SK-MEL-5 (cell line): ENCODE measurements around the gene SERPINA6. TPM values are rescaled to one million over a fixed set of nuclear protein-coding genes. Genes with fewer than 3 reads are reported as not detected.

Source experiments
- DNase-seq: peaks from one replicate; pipeline ENCODE4 v3.0.0-alpha.2; 2016; ENCODE audit warnings: low read depth, low spot score
- in situ Hi-C: cut with HindIII; loops from 2 replicates; pipeline ENCODE4 v1.10.0; 2016; ENCODE audit warnings: low sequenced_read_pairs, high pct_unique_total_duplicates, low pct_unique_long_range_greater_than_20kb
- total RNA-seq: library from RNA; depleted of rRNA; stranded (reverse); fragments of >200 nt; shearing (Covaris generic); gene quantifications from 2 replicates; pipeline ENCODE4 v1.2.3, GENCODE V29; 2014

The SERPINA6 gene
- total RNA-seq, 1 experiment from 2014 or later: not detected

DNA sequence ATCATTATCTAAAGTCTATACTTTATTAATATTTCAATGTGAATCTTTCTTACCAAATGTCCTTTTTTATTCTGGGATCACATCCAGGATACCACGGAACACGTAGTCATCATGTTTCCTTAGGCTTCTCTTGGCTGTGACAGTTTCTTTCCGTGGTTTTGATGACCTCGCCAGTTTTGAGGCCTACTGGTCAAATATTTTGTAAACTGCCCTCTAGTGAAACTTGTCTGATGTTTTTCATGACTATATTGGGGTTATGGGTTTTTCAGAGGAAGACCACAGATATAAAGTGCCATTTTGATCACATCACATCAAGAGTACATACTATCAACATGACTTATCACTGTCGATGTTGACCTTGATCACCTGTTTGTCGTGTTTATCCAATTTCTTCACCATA, 14.1 kb upstream of the SERPINA6 start:
- no peak for DNase-seq
- in situ Hi-C loops: no loop called here

DNA sequence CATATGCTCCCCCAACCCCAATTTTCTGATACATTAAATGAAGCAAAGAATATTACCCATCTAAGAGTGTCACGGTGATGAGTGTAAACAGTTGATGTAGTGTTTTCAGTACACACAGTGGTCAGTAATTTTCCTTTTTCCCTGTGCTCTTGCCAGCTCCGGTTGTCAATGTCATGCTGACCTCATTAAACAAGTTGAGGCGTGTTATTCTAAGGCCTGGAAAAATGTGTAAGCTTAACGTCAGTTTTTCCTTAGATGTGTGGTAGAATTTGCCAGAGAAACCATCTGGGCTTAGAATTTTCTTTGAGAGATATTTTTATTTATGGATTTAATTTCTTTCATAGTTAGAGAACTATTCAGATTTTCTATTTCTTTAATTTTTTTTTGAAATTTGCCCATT, 11.7 kb upstream of the SERPINA6 start:
- no peak for DNase-seq
- in situ Hi-C loops: no loop called here

DNA sequence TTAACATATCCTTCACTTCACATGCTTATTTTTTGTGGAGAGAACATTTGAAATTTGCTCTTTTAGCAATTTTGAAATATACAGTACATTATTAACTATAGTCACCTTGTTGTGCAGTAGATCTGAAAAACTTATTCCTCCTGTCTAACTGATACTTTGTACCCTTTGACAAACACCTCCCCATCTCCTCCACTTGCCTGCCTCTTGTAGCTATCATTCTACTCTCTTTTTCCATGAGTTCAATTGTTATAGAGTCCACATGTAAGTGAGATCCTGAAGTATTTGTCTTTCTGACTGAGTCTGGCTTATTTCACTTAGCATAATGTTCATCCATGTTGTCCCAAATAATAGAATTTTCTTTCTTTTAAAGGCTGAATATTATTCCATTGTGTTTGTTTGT, 9.5 kb upstream of the SERPINA6 start:
- DNase-seq: no peak
- in situ Hi-C loops: no loop called here

DNA sequence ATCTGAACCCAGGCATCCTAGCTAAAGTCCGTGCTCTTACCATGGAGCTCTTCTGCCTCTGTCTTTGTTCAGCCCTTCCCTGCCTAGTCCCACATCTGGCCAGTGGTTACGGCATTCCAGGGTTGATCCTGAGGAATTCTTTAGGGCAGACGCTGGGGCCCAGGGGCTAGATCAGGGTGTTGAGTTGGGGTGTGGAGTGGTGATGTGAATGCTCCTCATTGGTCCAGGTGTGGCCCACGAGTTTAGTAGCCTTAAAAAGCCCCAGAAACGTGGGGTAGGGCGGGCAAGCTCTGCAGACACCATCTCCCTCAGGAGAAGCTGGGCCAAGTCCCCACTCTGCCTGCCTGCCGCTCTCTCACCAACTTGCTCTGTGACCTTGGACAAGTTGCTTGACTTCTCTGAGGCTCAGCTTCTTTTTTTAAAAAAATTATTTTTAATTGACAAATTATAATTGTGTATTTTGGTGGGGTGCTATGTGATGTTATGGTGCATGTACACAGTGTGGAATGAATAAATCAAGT, 9.0 kb upstream of the SERPINA6 start:
- in situ Hi-C loops: no loop called here
- no peak for DNase-seq

DNA sequence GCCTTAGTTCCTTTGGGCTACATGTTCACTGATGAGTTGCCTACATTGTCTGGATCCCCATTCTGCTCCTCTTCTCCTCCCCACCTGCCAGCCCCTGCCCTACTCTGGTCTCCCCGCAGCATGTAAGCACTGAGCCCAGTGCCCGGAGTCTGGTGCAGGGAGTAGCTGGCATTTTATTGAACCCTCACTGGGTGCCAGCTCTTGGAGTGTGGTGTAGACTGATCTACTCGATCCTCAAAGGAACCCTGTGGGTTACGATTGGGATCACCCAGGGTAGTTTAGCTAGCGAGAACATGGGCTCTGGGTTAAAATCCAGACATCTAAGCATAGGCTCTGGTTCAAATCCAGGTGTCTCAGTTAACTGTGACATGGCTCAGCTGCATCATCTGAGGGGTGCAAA, 8.3 kb upstream of the SERPINA6 start:
- DNase-seq: no peak
- in situ Hi-C loops: no loop called here

DNA sequence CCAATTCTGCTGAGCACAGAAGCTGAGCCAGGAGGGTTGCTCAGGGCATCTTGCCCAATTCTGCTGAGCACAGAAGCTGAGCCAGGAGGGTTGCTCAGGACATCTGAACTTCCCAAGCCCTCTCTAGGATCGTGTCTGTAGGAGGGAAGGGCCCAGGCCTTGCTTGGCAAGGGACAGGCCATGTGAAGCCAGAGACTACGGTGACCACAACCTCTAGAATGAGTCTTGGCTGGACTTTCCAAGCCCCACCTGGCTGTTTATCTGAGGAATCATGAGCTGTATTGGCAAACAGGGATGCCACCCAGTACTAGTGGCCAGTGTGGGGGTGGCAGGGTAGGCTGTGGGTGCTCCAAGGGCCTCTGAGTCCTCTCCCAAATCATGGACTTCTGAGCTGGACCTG, 7.7 kb upstream of the SERPINA6 start:
- in situ Hi-C loops: no loop called here
- no peak for DNase-seq

DNA sequence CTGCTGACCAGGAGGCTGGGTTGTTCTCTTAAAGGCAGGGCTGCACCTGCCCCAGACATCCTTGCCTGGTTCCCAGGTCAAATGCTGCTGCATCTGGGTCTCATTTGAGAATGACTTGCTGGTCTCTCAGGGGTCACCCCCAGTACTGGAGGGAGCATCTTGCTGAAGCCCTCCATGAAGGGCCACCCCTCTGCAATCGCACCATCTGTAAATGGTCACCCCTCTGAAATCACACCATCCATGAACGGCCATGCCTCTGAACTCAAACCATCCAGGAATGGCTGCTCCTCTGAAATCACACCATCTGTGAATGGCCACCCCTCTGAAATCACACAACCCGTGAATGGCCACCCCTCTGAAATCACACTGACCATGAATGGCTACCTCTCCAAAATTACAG, 7.3 kb upstream of the SERPINA6 start:
- in situ Hi-C loops: no loop called here
- no peak for DNase-seq

DNA sequence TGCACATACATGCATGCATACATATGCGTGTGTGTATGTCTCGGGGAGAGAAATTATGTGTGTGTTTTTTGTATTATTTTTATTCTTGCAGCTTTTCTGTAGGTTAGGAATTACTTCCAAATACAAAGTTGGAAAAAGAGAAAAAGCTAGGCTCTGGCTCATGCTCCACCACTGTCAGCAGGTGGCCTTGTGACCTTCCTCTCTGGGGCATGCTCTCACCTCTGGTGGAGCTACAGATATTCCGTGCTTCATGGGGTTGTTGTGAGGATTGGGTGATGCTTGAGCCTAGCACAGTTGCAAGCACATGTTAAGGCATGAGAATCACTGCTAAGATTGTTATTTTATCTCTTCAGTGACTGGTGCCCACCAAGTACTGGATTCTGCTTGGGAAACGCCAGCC, 6.7 kb upstream of the SERPINA6 start:
- in situ Hi-C loops: no loop called here
- DNase-seq: no peak

DNA sequence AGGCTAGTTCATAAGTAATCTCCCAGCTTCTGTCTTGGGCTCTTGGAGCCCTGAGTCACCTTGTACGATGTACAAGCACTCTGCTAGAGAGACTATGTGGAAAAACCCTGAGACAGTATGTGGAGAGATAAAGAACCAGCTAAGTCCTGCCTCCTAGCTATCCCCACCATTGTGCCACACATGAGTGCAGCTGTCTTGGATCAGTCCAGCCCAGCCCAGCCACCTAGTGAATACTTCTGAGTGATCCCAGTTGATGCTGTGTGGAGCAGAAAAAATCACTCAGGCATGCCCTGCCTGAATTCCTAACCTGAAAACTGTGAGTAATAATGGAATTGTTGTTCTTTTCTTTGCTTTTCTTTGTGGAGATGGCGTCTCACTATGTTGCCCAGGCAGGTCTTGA, 5.1 kb upstream of the SERPINA6 start:
- DNase-seq: no peak
- in situ Hi-C loops: no loop called here

DNA sequence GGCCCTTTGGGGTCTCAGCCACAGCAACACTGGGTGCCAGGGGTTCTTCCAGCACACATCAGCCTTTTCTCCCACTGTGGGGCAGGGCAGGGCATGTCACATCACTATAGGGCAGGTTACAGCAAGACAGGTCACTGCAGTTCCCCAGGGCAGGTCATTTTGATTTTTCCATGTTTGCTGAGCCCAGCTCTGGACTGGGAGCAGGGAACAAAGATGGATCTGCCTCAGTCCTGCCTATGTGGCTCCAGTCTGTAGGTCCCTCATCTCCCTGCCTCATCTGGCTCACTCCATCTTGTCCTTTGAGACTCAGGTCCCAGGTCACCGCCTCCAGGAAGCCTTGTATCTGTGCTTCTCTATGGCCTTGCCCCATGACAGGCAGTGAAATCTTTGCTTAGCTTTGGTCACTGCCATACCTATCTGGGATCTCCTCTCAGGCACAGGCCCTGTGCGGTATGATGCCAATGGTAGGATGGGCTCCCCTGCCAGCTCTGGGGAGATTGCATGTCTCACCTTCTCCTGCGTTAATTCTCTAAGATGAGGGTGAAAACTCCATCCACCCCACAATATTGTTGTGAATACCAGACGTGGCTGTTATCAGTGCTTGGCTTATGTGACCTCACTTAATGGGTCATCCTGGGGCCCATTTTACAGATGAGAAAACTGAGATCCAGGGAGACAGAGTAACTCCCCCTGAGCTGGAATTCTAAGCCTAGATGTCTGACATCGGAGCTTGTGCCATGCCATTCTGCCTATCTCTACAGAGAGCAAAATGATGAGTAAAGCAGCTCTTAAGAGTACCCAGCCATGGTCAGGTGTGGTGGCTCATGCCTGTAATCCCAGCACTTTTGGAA, 1.5 kb downstream of the SERPINA6 start:
- in situ Hi-C loops: no loop called here

DNA sequence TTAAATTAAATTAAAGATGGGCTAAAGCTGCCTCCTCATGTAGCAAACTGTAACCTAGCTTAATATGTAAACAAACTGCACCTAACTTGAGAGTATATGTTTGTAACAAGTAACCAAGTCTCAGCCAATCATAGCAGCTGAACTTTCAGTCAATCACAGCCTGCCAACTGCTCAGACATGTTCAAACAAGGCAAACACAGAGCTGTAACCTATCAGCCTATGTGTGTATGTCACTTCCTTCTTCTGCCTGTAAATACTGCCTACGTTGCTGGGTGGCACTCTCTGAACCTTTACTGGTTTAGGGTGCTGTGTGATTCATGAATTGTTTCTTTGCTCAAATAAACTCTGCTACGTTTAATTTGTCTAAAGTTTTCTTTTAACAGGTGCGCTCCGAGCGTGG, 2.9 kb downstream of the SERPINA6 start:
- in situ Hi-C loops: no loop called here
- DNase-seq: peak; percentile 25

More for the DNA sequence above, 1.5 kb downstream of the SERPINA6 start:
- DNase-seq: no peak

DNA sequence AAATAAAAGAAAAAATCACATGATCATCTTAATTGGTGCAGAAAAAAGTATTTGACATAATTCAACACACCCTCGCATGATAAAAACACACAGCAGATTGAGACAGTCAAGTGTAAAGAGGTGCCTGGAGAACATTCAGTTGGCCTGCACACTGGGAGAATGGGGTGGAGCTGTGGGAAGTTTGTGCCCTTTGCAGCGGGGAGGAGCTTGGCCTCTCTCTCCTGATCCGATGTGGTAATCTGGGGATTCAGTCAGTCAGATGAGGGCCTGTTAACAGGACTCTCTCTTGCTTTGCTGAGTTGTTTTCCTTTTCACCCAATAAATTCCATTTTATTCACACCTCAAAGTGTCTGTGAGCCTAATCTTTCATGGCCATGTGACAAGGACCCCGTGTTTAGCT, 5.9 kb downstream of the SERPINA6 start:
- peak; percentile 58 for DNase-seq
- in situ Hi-C loops: no loop called here

DNA sequence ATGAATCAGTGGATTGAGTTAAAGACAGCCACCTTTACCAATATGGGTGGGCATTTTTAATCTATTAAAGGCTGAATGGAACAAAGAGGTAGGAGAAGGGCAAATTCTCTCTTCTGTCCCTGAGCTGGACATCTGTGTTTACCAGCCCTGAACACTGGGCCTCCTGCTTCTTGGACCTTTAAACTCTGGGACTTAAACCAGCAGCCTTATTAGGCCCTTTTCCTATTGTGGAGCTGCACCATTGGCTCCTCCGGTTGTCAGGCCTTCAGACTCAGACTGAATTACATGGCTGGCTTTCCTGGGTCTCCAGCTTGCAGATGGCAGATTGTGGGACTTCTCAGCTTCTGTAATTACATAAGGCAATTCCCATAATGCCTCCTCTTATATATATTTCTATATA, 6.4 kb downstream of the SERPINA6 start:
- in situ Hi-C loops: no loop called here
- no peak for DNase-seq

DNA sequence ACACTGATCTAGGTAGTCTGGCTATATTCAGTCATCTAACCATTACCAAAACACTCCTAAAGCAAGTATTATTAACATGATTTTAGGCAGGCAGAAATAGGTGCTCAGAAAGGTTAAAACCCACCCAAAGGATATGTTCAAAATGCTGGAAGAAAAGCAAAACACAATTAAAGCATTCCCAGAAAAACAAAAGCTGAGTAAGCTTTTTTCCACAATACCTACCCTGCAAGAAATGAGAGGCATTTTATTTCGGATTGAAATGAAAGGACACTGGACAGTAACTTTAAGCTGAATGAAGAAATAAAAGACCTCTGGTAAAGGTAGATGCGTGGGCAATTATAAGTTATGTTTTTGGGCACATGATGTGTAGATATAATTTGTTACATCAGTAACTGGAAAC, 8.2 kb downstream of the SERPINA6 start:
- in situ Hi-C loops: no loop called here
- no peak for DNase-seq

DNA sequence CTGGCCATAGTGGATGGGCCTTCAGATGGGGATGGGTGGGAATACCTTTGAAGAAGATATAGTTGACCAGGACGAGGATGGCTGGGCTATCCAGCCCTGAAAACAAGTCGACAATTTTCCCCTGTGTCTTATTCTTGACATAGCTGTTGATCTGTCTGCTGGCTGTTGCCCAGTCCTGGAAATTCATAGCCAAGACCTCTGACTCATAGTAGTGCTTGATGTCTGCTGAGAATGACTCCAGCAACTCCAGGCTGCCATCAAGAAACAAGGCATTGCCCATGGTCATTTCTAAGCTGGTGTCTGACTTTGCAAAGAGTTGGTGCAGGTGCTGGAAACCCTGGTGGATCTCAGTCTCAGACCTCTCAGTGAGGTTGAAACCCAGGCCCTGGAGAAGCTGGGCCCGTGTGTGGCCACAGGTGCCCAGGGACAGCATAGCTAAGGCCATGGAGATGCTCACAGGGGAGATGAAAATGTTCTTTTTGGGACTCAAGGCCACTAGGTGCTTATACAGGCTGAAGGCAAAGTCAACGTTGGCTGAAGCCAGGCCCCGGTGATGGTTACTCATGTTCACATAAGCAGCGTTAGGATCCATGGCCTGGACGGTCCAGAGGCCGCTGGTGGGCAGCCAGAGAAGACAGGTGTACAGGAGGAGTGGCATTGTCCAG, 9.0 kb downstream of the SERPINA6 start:
- DNase-seq: no peak
- in situ Hi-C loops: no loop called here

DNA sequence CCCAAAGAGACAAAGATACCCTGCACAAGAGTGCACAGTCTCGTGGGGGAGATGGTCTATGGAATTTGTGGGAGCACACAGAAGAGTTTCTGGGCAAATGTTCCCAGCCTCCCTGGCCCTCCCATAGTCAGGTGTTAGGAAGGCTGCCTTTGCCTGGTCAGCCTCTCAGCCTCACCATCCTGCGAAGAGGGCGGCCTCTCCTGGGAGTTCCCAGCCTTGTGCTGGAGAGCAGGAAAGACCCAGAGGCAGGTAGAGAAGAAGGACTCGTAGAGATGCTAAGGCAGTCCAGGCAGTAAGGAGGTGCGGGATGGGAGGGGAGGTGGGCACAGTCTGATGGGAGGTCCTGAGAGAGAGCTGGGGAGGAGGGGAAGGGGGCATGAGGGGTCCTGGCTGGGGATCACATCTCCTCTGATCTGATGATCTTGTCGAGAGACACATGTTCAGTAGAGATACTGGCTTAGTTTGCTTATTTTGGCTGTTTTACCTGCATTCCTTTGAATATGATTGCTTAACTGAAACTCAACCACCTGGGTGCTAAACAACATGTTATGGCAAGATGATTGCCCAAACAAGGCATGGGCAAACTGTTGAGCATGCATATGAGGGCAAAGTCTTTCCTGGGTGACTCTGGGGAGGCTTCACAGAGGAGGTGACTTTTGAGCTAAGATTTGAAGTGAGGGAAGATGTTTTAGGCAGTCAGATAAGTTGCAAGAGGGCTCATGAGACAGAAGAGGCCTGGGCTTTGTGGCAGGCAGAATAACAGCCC, 10.5 kb downstream of the SERPINA6 start:
- in situ Hi-C loops: no loop called here
- DNase-seq: no peak

DNA sequence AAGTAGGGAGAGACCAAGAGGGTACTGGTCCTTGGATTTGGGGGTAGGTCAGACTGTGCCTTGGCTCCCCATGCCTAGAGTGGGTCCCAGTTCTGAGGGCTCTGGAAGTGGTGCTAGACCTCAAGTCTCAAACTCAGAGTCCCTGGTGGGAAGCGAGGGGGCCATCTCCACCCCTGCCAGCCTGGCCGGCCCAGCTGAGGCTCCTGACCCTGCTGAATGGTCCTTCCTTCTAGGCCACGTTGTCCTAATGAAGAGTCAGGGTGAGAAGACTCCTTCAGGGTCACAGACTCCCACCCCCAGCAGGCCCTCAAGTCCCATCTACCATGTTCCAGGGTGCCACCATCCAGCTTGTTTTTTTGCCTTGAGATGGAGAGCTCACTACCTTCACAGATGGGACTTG, 12.9 kb downstream of the SERPINA6 start:
- DNase-seq: no peak
- in situ Hi-C loops: no loop called here

DNA sequence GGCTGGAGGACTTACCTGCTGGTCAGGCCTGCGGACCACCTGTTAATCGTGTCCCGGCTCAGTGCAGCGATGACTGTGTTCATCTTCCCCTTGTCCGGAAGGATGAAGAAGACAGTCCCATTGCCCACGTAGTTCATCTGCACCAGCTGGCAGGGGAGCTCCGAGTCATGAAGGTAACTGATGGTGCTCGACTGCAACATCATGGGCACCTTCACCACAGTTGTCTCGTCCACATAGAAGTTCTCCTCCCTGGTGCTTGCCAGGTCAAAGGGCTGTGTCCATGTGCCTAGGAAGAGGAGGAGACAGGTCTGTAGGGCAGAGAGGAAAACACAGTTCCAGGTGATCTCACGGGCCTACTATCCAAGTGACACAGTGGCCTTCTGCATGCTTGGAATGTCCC, 13.4 kb downstream of the SERPINA6 start:
- in situ Hi-C loops: no loop called here
- DNase-seq: no peak
